HG03025 (cell line): Measurements from ENCODE around the gene WWOX.

Source experiments
- ATAC-seq: cut with Tn5 transposase; IDR thresholded peaks from one replicate; pipeline ENCODE4 v1.9.1; 2021; ENCODE audit warnings: mild to moderate bottlenecking, moderate library complexity; ENCODE audit not compliant: unreplicated experiment, low FRiP score

WWOX gene

GRCh38 chr16:78140818-78141466 lies 41.5 kb downstream of the WWOX start:
- no peak for ATAC-seq

- no peak for ATAC-seq
Measured at GRCh38 chr16:78142788-78143187, 43.3 kb downstream of the WWOX start.

GRCh38 chr16:78146807-78147206 lies 47.4 kb downstream of the WWOX start:
- no peak for ATAC-seq

- no peak for ATAC-seq
Measured at GRCh38 chr16:78147911-78148401, 48.5 kb downstream of the WWOX start.

GRCh38 chr16:78150233-78150632 lies 50.8 kb downstream of the WWOX start:
- no peak for ATAC-seq

- ATAC-seq: no peak
Measured at GRCh38 chr16:78154729-78155461, 55.4 kb downstream of the WWOX start.

GRCh38 chr16:78155791-78156345 lies 56.4 kb downstream of the WWOX start:
- no peak for ATAC-seq

GRCh38 chr16:78161023-78161729 lies 61.7 kb downstream of the WWOX start:
- no peak for ATAC-seq

- no peak for ATAC-seq
Measured at GRCh38 chr16:78163772-78164670, 64.6 kb downstream of the WWOX start.

- no peak for ATAC-seq
Measured at GRCh38 chr16:78170494-78170933, 71.1 kb downstream of the WWOX start.

GRCh38 chr16:78175287-78175686 lies 75.8 kb downstream of the WWOX start:
- ATAC-seq: no peak

GRCh38 chr16:78176435-78176834 lies 77.0 kb downstream of the WWOX start:
- ATAC-seq: no peak

GRCh38 chr16:78177218-78177617 lies 77.8 kb downstream of the WWOX start:
- no peak for ATAC-seq

GRCh38 chr16:78177987-78178386 lies 78.5 kb downstream of the WWOX start:
- ATAC-seq: no peak

- no peak for ATAC-seq
Measured at GRCh38 chr16:78179666-78180065, 80.2 kb downstream of the WWOX start.

- ATAC-seq: no peak
Measured at GRCh38 chr16:78180349-78180748, 80.9 kb downstream of the WWOX start.

GRCh38 chr16:78183437-78184237 lies 84.2 kb downstream of the WWOX start:
- ATAC-seq: no peak

GRCh38 chr16:78184238-78185183 lies 85.1 kb downstream of the WWOX start:
- ATAC-seq: no peak
